Activated CD4-positive, alpha-beta T cell treated with anti-CD3 and anti-CD28 coated beads, Interleukin-2, amount 10 ng/mL, durations not matched to agents 24 days and 14 days (primary cell): Measurements from ENCODE around the gene MKRN3. TPM values are rescaled to one million over a fixed set of nuclear protein-coding genes. Genes with fewer than 3 reads are reported as not detected.

ENCODE experiments used
- DNase-seq: peaks from one replicate; pipeline ENCODE4 v3.0.0; 2022
- H3K27ac Mint-ChIP-seq: one replicate; pipeline ENCODE4 v1.8.0; 2022; ENCODE audit warnings: mild to moderate bottlenecking, mixed read lengths
- H3K27me3 Mint-ChIP-seq: one replicate; pipeline ENCODE4 v1.8.0; 2022; ENCODE audit warnings: mixed read lengths
- H3K36me3 Mint-ChIP-seq: one replicate; pipeline ENCODE4 v1.8.0; 2022; ENCODE audit warnings: low read depth, mild to moderate bottlenecking, mixed read lengths
- H3K4me1 Mint-ChIP-seq: one replicate; pipeline ENCODE4 v1.8.0; 2021; ENCODE audit warnings: mixed read lengths
- H3K4me3 Mint-ChIP-seq: one replicate; pipeline ENCODE4 v1.8.0; 2022; ENCODE audit warnings: mild to moderate bottlenecking, moderate library complexity, mixed read lengths
- H3K9me3 Mint-ChIP-seq: one replicate; pipeline ENCODE4 v1.8.0; 2021; ENCODE audit warnings: mixed read lengths
- intact Hi-C: fragments of 100-400 bp; cut with micrococcal nuclease; formaldehyde crosslinking; loops from one replicate; pipeline ENCODE4 v1.15.1; 2023
- total RNA-seq: library from RNA; stranded (reverse); gene quantifications from 2 replicates; pipeline ENCODE4 v1.2.3, GENCODE V29; 2022

The MKRN3 gene
- 1.5 and 2.1 TPM in 2 replicates for total RNA-seq

- peak within 1 kb of the TSS; percentile 70 for H3K27ac Mint-ChIP-seq
- H3K4me3 Mint-ChIP-seq, result peak within 1 kb of the TSS; percentile 68
- intact Hi-C loops, result no loop called here
These were observed at the start of gene MKRN3 for GRCh38 chr15:23565395-23566070. TSS of gene MKRN3 (plus strand) at chr15:23565674. CDS start at chr15:23565783, 109 bp downstream.

GRCh38 chr15:23516866-23517265 lies 48.6 kb upstream of the MKRN3 start:
- no peak overlapping the region for H3K4me3 Mint-ChIP-seq
- H3K27me3 Mint-ChIP-seq, result no peaks in the 10 kb centered on the region
- intact Hi-C loops, result no loop called here
- no peak overlapping the region for H3K27ac Mint-ChIP-seq
- H3K4me1 Mint-ChIP-seq, result no peaks in the 10 kb centered on the region
- H3K36me3 Mint-ChIP-seq, result no peaks in the 10 kb centered on the region
- DNase-seq, result no peak
- no peaks in the 10 kb centered on the region for H3K9me3 Mint-ChIP-seq

More at GRCh38 chr15:23565395-23566070, at the start of gene MKRN3:
- Mint-ChIP-seq H3K27me3 (peaks cover 2% of the 10 kb centered on the region), H3K4me1 (no peaks in the 10 kb centered on the region), H3K9me3 (no peaks in the 10 kb centered on the region), H3K36me3 (no peaks in the 10 kb centered on the region)
- peak; percentile 76 for DNase-seq

GRCh38 chr15:23518104-23518503 lies 47.4 kb upstream of the MKRN3 start:
- no peak for DNase-seq
- Mint-ChIP-seq H3K36me3 (no peaks in the 10 kb centered on the region), H3K27me3 (no peaks in the 10 kb centered on the region), H3K9me3 (no peaks in the 10 kb centered on the region), H3K4me3 (no peak overlapping the region), H3K4me1 (no peaks in the 10 kb centered on the region), H3K27ac (no peak overlapping the region)
- intact Hi-C loops, result no loop called here

- intact Hi-C loops, result no loop called here
- no peaks in the 10 kb centered on the region for H3K4me1 Mint-ChIP-seq
- DNase-seq, result no peak
- no peaks in the 10 kb centered on the region for H3K27me3 Mint-ChIP-seq
- no peaks in the 10 kb centered on the region for H3K36me3 Mint-ChIP-seq
- no peaks in the 10 kb centered on the region for H3K9me3 Mint-ChIP-seq
- no peak overlapping the region for H3K27ac Mint-ChIP-seq
- no peak overlapping the region for H3K4me3 Mint-ChIP-seq
These were observed 40.7 kb upstream of the MKRN3 start for GRCh38 chr15:23524816-23525215.

GRCh38 chr15:23529891-23530290 lies 35.6 kb upstream of the MKRN3 start:
- Mint-ChIP-seq H3K4me3 (no peak overlapping the region), H3K27me3 (no peaks in the 10 kb centered on the region), H3K36me3 (no peaks in the 10 kb centered on the region), H3K27ac (no peak overlapping the region), H3K9me3 (peaks cover 4% of the 10 kb centered on the region), H3K4me1 (no peaks in the 10 kb centered on the region)
- no peak for DNase-seq
- intact Hi-C loops, result no loop called here

- Mint-ChIP-seq H3K36me3 (no peaks in the 10 kb centered on the region), H3K27me3 (no peaks in the 10 kb centered on the region), H3K27ac (no peak overlapping the region), H3K4me3 (no peak overlapping the region), H3K4me1 (no peaks in the 10 kb centered on the region), H3K9me3 (peaks cover 12% of the 10 kb centered on the region)
- intact Hi-C loops, result no loop called here
- DNase-seq, result no peak
These were observed 33.5 kb upstream of the MKRN3 start for GRCh38 chr15:23532024-23532423.

- H3K4me3 Mint-ChIP-seq, result no peak overlapping the region
- no peak overlapping the region for H3K27ac Mint-ChIP-seq
- H3K36me3 Mint-ChIP-seq, result no peaks in the 10 kb centered on the region
- DNase-seq, result no peak
- peaks cover 14% of the 10 kb centered on the region for H3K9me3 Mint-ChIP-seq
- intact Hi-C loops, result no loop called here
- H3K27me3 Mint-ChIP-seq, result no peaks in the 10 kb centered on the region
- H3K4me1 Mint-ChIP-seq, result no peaks in the 10 kb centered on the region
These were observed 28.8 kb upstream of the MKRN3 start for GRCh38 chr15:23536659-23537058.

GRCh38 chr15:23538648-23539047 lies 26.8 kb upstream of the MKRN3 start:
- Mint-ChIP-seq H3K9me3 (peaks cover 17% of the 10 kb centered on the region), H3K4me3 (no peak overlapping the region), H3K36me3 (no peaks in the 10 kb centered on the region), H3K4me1 (no peaks in the 10 kb centered on the region), H3K27ac (no peak overlapping the region), H3K27me3 (no peaks in the 10 kb centered on the region)
- no peak for DNase-seq
- intact Hi-C loops, result no loop called here

- Mint-ChIP-seq H3K36me3 (no peaks in the 10 kb centered on the region), H3K4me1 (no peaks in the 10 kb centered on the region), H3K27ac (no peak overlapping the region), H3K27me3 (no peaks in the 10 kb centered on the region), H3K4me3 (no peak overlapping the region), H3K9me3 (peaks cover 13% of the 10 kb centered on the region)
- no peak for DNase-seq
- intact Hi-C loops, result no loop called here
These were observed 25.6 kb upstream of the MKRN3 start for GRCh38 chr15:23539892-23540291.

- no peak overlapping the region for H3K27ac Mint-ChIP-seq
- no peaks in the 10 kb centered on the region for H3K36me3 Mint-ChIP-seq
- DNase-seq, result no peak
- no peaks in the 10 kb centered on the region for H3K27me3 Mint-ChIP-seq
- intact Hi-C loops, result no loop called here
- no peaks in the 10 kb centered on the region for H3K4me1 Mint-ChIP-seq
- no peak overlapping the region for H3K4me3 Mint-ChIP-seq
- H3K9me3 Mint-ChIP-seq, result peaks cover 7% of the 10 kb centered on the region
These were observed 19.3 kb upstream of the MKRN3 start for GRCh38 chr15:23546158-23546557.

GRCh38 chr15:23548071-23548470 lies 17.4 kb upstream of the MKRN3 start:
- no peaks in the 10 kb centered on the region for H3K27me3 Mint-ChIP-seq
- no peak overlapping the region for H3K4me3 Mint-ChIP-seq
- peaks cover 4% of the 10 kb centered on the region for H3K9me3 Mint-ChIP-seq
- intact Hi-C loops, result no loop called here
- no peaks in the 10 kb centered on the region for H3K4me1 Mint-ChIP-seq
- DNase-seq, result no peak
- H3K36me3 Mint-ChIP-seq, result no peaks in the 10 kb centered on the region
- H3K27ac Mint-ChIP-seq, result no peak overlapping the region

- Mint-ChIP-seq H3K4me1 (no peaks in the 10 kb centered on the region), H3K27ac (no peak overlapping the region), H3K9me3 (no peaks in the 10 kb centered on the region), H3K27me3 (peaks cover 2% of the 10 kb centered on the region), H3K36me3 (no peaks in the 10 kb centered on the region), H3K4me3 (no peak overlapping the region)
- DNase-seq, result no peak
- intact Hi-C loops, result no loop called here
These were observed 3.6 kb upstream of the MKRN3 start for GRCh38 chr15:23561914-23562313.

GRCh38 chr15:23564821-23565394 lies 566 bp upstream of the MKRN3 start:
- H3K27ac Mint-ChIP-seq, result peak overlapping the region; percentile 12
- no peaks in the 10 kb centered on the region for H3K36me3 Mint-ChIP-seq
- H3K4me1 Mint-ChIP-seq, result no peaks in the 10 kb centered on the region
- no peak for DNase-seq
- peak overlapping the region; percentile 68 for H3K4me3 Mint-ChIP-seq
- H3K9me3 Mint-ChIP-seq, result no peaks in the 10 kb centered on the region
- H3K27me3 Mint-ChIP-seq, result peaks cover 2% of the 10 kb centered on the region
- intact Hi-C loops, result no loop called here

- H3K27ac Mint-ChIP-seq, result peak overlapping the region; percentile 34
- H3K9me3 Mint-ChIP-seq, result no peaks in the 10 kb centered on the region
- peaks cover 2% of the 10 kb centered on the region for H3K27me3 Mint-ChIP-seq
- no peaks in the 10 kb centered on the region for H3K36me3 Mint-ChIP-seq
- peak; percentile 71 for DNase-seq
- intact Hi-C loops, result no loop called here
- no peaks in the 10 kb centered on the region for H3K4me1 Mint-ChIP-seq
- H3K4me3 Mint-ChIP-seq, result peak overlapping the region; percentile 68
These were observed 639 bp downstream of the MKRN3 start for GRCh38 chr15:23566071-23566554.
